SH-SY5Y (cell line): ENCODE measurements around the gene TTLL3.

Experiments
- GATA2 ChIP-seq: IDR thresholded peaks from 2 replicates; pipeline ENCODE4 v1.6.1; 2011; ENCODE audit warnings: mild to moderate bottlenecking, low read depth, low read length
- GATA3 ChIP-seq: IDR thresholded peaks from 2 replicates; pipeline ENCODE4 v1.6.1; 2011; ENCODE audit warnings: low read depth, mild to moderate bottlenecking, low read length, moderate library complexity

DNA sequence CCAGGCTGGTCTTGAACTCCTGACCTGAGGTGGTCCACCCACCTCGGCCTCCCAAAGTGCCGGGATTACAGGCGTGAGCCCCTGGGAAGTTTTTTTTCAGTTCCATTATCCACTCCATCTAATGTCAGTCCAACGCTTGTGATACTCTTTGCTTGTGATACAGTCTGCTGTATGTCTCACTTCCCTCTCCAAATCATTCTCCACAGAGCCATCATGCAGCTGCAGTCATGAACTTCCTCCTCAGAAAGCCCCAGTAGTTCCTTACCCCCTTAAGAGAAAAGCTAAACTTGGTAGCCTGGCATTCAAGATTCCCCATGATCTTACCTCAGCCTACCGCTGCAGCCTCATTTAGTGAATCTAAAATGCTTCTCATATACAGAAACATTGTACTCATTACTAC is 14.9 kb upstream of the TTLL3 start:
- no peak for TF ChIP-seq GATA2
- TF ChIP-seq GATA3: no peak
